Caco-2 (cell line): ENCODE data around the gene C4orf50. TPM values are rescaled to one million over a fixed set of nuclear protein-coding genes. Genes with fewer than 3 reads are reported as not detected.

Experiments
- BruUV-seq: library from RNA; stranded (reverse); fragments of 400-500 nt; replicated peaks from 2 replicates; lab custom pipeline; 2021; lab: Mats Ljungman, UMichigan
- CTCF ChIA-PET: fragments of 300-600 bp; sonication (Branson Sonifier 250); formaldehyde crosslinking; loops from one replicate; lab custom pipeline; 2022; ENCODE audit warnings: antibody characterized with exemption; lab: Charles Lee
- POLR2A ChIA-PET: fragments of 300-600 bp; sonication (Branson Sonifier 250); formaldehyde crosslinking; loops from one replicate; lab custom pipeline; 2022; ENCODE audit warnings: antibody characterized with exemption; lab: Charles Lee
- DNase-seq, 2 experiments: peaks; one replicate each; pipeline versions ENCODE4 v3.0.0 to v3.0.0-alpha.2; 2020 to 2022
- H3K27me3 ChIP-seq: replicated peaks from 2 replicates; pipeline ENCODE4 v1.6.0; 2011; ENCODE audit warnings: low read length; ENCODE audit not compliant: control insufficient read depth, insufficient read depth
- H3K36me3 ChIP-seq: 2 replicates; pipeline ENCODE4 v1.5.1; 2011; ENCODE audit warnings: low read length; ENCODE audit not compliant: control insufficient read depth, insufficient read depth
- H3K4me1 ChIP-seq: fragments of 250-450 bp; sonication (Bioruptor Pico); 2 replicates; pipeline ENCODE4 v1.5.1; 2020; ENCODE audit warnings: mild to moderate bottlenecking
- H3K4me3 ChIP-seq: 2 replicates; pipeline ENCODE4 v1.5.1; 2011; ENCODE audit warnings: low read depth, mild to moderate bottlenecking, control low read depth, low read length
- H3K9me3 ChIP-seq: fragments of 250-450 bp; sonication (Bioruptor Pico); 2 replicates; pipeline ENCODE4 v1.5.1; 2020; ENCODE audit warnings: mild to moderate bottlenecking, moderate library complexity
- H3K27ac Mint-ChIP-seq: one replicate; pipeline ENCODE4 v1.8.0; 2022; ENCODE audit warnings: mixed read lengths; ENCODE audit not compliant: unreplicated experiment
- H3K27me3 Mint-ChIP-seq: one replicate; pipeline ENCODE4 v1.8.0; 2022; ENCODE audit warnings: mixed read lengths; ENCODE audit not compliant: insufficient read depth, unreplicated experiment
- H3K36me3 Mint-ChIP-seq: one replicate; pipeline ENCODE4 v1.8.0; 2022; ENCODE audit warnings: mild to moderate bottlenecking, mixed read lengths; ENCODE audit not compliant: insufficient read depth, unreplicated experiment
- H3K4me1 Mint-ChIP-seq: one replicate; pipeline ENCODE4 v1.8.0; 2022; ENCODE audit warnings: low read depth, mixed read lengths; ENCODE audit not compliant: unreplicated experiment
- H3K4me3 Mint-ChIP-seq: one replicate; pipeline ENCODE4 v1.8.0; 2022; ENCODE audit warnings: mild to moderate bottlenecking, moderate library complexity, mixed read lengths; ENCODE audit not compliant: unreplicated experiment
- H3K9me3 Mint-ChIP-seq: one replicate; pipeline ENCODE4 v1.8.0; 2022; ENCODE audit warnings: mixed read lengths; ENCODE audit not compliant: unreplicated experiment
- intact Hi-C: fragments of 100-400 bp; cut with micrococcal nuclease; formaldehyde crosslinking; loops from one replicate; pipeline ENCODE4 v1.10.0; 2022; ENCODE audit not compliant: unreplicated experiment
- total RNA-seq: library from RNA; stranded (reverse); gene quantifications from 2 replicates; pipeline ENCODE4 v1.2.3, GENCODE V29; 2022
- TF ChIP-seq, protein P1 (sequence below), 2 experiments: fragments of 200-600 bp in 1 of 2; IDR thresholded peaks; 1 replicate in 1 of 2; 2 replicates in 1 of 2; pipeline versions ENCODE4 v1.5.1 to v1.8.0; 2011 to 2022; ENCODE audit warnings: antibody characterized with exemption in 1 of 2, control low read depth in 1 of 2, inconsistent platforms in 1 of 2, low read depth in 1 of 2, low read length in 1 of 2, mild to moderate bottlenecking in 1 of 2, moderate library complexity in 1 of 2; ENCODE audit not compliant: insufficient read depth in 1 of 2, severe bottlenecking in 1 of 2, unreplicated experiment in 1 of 2

C4orf50 gene
- total RNA-seq, 1 experiment from 2014 or later = not detected

DNA sequence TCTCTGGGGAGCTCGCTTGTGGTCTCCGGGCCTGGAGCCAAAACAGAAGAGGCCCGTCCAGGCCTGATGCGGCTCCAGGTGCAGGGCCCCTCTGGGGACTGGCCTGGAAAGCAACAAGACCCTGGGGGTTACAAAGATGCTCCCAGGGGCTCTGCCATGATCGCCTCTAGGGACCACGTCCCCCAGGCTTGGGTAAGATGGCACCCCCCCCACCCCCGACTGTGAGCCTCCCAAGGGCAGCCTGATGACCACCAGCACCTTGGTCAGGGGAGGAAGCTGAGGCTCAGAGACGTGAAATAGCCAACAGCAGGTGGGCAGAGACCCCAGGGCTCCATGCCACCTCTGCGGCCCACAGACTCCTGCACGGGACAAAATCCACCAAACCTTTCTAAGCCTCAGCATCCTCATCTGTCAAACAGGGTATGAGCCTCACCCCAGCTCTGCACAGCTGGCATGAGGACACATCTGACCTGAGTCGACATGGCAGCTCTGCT is 25.4 kb downstream of the C4orf50 start:
- CTCF ChIA-PET = interaction anchor here (0.6 kb wide), 1 partner anchor 74 kb away, joined by 10 read pairs; no protein-coding TSS in a partner anchor
- H3K4me3 Mint-ChIP-seq = no peak overlapping the region
- no peaks in the 10 kb centered on the region for H3K4me1 ChIP-seq
- no TSS peak for BruUV-seq
- TF ChIP-seq, protein P1, sequence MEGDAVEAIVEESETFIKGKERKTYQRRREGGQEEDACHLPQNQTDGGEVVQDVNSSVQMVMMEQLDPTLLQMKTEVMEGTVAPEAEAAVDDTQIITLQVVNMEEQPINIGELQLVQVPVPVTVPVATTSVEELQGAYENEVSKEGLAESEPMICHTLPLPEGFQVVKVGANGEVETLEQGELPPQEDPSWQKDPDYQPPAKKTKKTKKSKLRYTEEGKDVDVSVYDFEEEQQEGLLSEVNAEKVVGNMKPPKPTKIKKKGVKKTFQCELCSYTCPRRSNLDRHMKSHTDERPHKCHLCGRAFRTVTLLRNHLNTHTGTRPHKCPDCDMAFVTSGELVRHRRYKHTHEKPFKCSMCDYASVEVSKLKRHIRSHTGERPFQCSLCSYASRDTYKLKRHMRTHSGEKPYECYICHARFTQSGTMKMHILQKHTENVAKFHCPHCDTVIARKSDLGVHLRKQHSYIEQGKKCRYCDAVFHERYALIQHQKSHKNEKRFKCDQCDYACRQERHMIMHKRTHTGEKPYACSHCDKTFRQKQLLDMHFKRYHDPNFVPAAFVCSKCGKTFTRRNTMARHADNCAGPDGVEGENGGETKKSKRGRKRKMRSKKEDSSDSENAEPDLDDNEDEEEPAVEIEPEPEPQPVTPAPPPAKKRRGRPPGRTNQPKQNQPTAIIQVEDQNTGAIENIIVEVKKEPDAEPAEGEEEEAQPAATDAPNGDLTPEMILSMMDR (IDR thresholded peaks at IDR 0.05; ENCODE audit: insufficient read depth in 1 of 2, low read depth in 1 of 2, low read length in 1 of 2, severe bottlenecking in 1 of 2, unreplicated experiment in 1 of 2) = no peak
- peak in 1 of 2 experiments; percentile 14 for DNase-seq
- no peaks in the 10 kb centered on the region for H3K9me3 ChIP-seq
- intact Hi-C loops = loop anchor here (10.0 kb wide), 1 partner anchor 332 kb away; no protein-coding TSS in a partner anchor
- no peaks in the 10 kb centered on the region for H3K9me3 Mint-ChIP-seq
- no peak overlapping the region for H3K27ac Mint-ChIP-seq
- POLR2A ChIA-PET = no interaction called here
- no peaks in the 10 kb centered on the region for H3K27me3 ChIP-seq
- H3K4me1 Mint-ChIP-seq = no peaks in the 10 kb centered on the region
- H3K27me3 Mint-ChIP-seq = peaks cover 13% of the 10 kb centered on the region
- no peaks in the 10 kb centered on the region for H3K36me3 ChIP-seq
- H3K4me3 ChIP-seq = no peak overlapping the region
- H3K36me3 Mint-ChIP-seq = no peaks in the 10 kb centered on the region

DNA sequence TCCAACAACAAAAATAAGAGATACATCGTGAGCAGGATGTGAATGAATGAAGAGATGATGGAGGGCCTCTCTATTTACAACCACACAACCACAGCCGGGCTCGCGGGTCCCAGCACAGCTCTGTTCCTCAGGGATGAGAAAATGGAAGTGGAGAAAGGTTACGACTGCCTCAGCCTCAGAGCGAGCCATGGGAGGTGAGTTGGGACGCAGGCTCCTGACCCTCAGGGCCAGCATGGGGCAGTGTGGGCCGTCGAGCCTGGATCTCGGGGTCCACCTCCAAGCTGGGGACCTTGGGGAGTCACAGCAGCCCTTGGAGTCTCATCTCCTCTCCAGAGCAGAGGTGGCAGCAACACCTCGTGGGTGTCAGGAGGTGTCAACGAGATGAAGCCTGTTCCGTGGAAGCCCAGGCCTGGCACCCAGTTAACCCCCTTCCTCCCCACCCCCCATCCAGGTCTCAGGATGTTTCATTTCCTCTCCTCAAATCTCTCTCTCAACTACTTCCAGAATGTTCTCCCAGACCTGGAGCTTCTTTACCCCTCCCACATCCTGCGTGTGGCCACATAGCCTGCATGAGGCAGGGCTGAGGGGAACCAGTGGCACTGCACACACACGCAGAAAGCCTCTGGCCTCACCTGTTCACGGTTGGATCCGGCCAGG is 25.9 kb downstream of the C4orf50 start:
- peak in 1 of 2 experiments; percentile 15 for DNase-seq
- Mint-ChIP-seq H3K27me3 (peaks cover 13% of the 10 kb centered on the region), H3K4me1 (no peaks in the 10 kb centered on the region), H3K36me3 (no peaks in the 10 kb centered on the region), H3K4me3 (no peak overlapping the region), H3K9me3 (no peaks in the 10 kb centered on the region), H3K27ac (no peak overlapping the region)
- Histone ChIP-seq H3K27me3 (no peaks in the 10 kb centered on the region), H3K4me1 (no peaks in the 10 kb centered on the region), H3K4me3 (no peak overlapping the region), H3K36me3 (no peaks in the 10 kb centered on the region), H3K9me3 (no peaks in the 10 kb centered on the region)
- TF ChIP-seq, protein P1 (IDR thresholded peaks at IDR 0.05; ENCODE audit: insufficient read depth in 1 of 2, low read depth in 1 of 2, low read length in 1 of 2, severe bottlenecking in 1 of 2, unreplicated experiment in 1 of 2) = no peak
- CTCF ChIA-PET = interaction anchor here (0.6 kb wide), 1 partner anchor 75 kb away, joined by 10 read pairs; no protein-coding TSS in a partner anchor
- no TSS peak for BruUV-seq
- POLR2A ChIA-PET = no interaction called here
- intact Hi-C loops = loop anchor here (10.0 kb wide), 1 partner anchor 333 kb away; no protein-coding TSS in a partner anchor

DNA sequence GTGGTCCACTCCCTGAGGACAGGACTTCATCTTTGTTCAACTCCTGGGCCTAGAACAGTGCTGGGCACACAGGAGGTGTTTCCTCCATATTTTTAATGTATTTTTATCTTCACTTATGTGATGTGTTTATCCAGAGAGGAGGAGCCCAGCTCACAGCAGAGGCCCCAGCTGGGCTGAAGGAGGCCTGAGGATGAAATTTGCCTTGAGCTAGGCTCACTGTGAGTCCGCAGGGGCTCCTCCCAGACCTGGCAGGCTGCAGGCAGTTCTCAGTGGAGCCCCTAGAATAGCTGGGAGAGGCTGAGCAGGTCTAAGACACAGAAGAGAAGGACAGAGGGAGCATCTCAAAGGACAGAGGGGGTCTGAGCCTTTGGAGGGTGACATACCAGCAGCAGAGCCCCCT is 26.8 kb downstream of the C4orf50 start:
- POLR2A ChIA-PET = no interaction called here
- H3K36me3 ChIP-seq = no peaks in the 10 kb centered on the region

More for the DNA sequence above, 26.8 kb downstream of the C4orf50 start:
- H3K4me3 Mint-ChIP-seq = no peak overlapping the region
- DNase-seq = peak in 1 of 2 experiments; percentile 6
- no peaks in the 10 kb centered on the region for H3K4me1 ChIP-seq
- no peaks in the 10 kb centered on the region for H3K27me3 ChIP-seq
- H3K4me1 Mint-ChIP-seq = no peaks in the 10 kb centered on the region
- H3K9me3 Mint-ChIP-seq = no peaks in the 10 kb centered on the region
- H3K27ac Mint-ChIP-seq = no peak overlapping the region
- intact Hi-C loops = loop anchor here (10.0 kb wide), 1 partner anchor 333 kb away; no protein-coding TSS in a partner anchor
- H3K4me3 ChIP-seq = no peak overlapping the region
- H3K36me3 Mint-ChIP-seq = no peaks in the 10 kb centered on the region
- no TSS peak for BruUV-seq
- peaks cover 16% of the 10 kb centered on the region for H3K27me3 Mint-ChIP-seq
- TF ChIP-seq, protein P1 (IDR thresholded peaks at IDR 0.05; ENCODE audit: insufficient read depth in 1 of 2, low read depth in 1 of 2, low read length in 1 of 2, severe bottlenecking in 1 of 2, unreplicated experiment in 1 of 2) = no peak
- H3K9me3 ChIP-seq = no peaks in the 10 kb centered on the region
- CTCF ChIA-PET = no interaction called here
